ENCODE results near the gene CRADD.
"Not testable (repeated sequence)": the region's sequence is repeated elsewhere in the genome, so short reads cannot be mapped to it uniquely, and the experiment has no call there.

Gene CRADD

DNA sequence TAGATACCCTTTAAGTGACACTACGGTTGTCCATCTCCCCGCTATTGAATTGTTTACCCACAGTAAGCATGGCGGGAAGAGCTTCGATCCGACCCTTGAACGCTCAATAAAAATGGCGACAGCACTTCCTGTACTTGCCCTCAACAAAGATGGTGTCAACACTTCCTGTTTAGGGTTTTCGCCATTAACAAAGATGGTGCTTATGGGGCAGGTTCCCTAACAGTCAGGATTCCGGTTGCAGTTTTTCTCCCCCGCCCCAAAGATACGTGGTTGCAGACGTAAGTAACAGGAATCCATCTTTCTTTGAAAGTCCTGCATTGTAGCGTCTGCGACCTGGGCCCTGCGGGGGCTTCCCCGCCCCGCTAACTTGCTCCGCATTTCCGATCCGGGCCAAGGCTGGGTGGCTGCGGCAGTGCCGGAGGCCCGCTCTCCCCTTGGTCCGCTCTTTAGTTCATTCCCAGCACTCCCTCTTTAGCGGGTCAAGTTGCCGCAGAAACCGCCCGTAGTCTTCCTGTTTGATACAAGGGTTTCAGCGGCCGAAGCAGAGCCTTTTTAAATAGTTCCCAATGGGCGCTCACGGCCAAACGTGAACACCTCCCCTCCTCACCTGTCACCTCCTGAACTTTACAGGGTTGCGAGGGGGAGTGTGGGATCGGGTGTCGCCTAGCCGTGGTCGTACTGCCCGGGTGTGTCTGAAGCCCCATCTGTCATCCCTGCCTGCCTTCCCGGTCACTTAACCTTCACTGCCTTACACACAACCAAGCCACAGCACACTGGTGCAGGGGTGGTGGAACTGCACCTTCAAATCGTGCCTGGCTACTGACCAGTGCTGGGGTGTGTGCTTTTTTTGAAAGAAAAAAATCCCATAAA lies at the start of gene CRADD:
Gene CRADD (plus strand): TSS at position 181 of the 870 bp plus-strand sequence.
- peak; percentile 93 to 98 (median 98) for DNase-seq

DNA sequence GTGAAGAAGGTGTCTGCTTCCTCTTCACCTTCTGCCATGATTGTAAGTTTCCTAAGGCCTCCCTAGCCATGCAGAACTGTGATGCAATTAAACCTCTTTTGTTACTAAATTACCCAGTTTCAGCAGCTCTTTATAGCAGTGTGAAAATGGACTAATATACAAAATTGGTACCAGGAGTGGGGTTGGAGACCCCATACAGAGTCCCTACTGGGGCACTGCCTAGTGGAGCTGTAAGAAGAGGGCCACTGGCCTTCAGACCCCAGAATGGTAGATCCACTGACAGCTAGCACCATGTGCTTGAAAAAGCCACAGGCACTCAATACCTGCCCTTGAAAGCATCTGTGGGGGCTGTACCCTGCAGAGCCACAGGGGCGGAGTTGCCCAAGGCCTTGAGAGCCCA lies 44.8 kb upstream of the CRADD start:
- DNase-seq: no peak

DNA sequence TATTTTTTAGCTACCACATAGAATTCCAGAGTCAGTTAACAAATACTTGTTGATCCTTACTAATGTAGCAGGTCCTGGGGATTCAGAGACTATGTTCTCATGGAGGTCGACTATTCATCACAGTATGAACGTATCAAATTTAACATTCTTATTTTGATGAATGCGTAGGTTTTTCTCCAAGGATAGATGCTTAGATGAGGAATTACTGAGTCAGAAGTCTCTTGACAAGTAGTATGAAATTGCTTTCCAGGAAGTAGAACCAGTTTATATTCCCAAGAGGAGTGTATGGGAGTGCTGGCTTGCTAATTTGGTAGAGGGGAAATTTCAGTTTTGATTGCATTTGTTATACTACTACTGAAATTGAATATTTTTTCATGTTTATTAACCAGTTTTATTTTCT lies 42.8 kb upstream of the CRADD start:
- no peak for DNase-seq

DNA sequence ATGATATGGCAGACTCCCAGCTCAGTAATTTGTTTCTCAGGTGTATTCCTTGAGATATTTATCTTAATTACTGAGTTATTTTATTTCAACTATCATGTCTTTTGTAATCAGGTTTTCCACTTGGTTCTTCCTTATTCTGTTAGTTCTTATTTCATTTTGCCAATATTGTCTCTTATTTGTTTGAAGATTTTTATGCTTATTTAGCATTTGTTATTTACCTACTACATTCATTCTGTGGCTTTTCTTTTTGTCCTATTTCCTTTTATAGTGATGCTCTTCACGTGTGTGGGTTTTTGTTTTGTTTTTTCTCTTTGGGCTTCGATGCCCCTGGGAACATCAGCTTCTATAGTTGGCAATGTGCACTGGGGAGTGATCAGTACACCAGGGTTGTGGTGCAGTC lies 40.5 kb upstream of the CRADD start:
- no peak for DNase-seq

DNA sequence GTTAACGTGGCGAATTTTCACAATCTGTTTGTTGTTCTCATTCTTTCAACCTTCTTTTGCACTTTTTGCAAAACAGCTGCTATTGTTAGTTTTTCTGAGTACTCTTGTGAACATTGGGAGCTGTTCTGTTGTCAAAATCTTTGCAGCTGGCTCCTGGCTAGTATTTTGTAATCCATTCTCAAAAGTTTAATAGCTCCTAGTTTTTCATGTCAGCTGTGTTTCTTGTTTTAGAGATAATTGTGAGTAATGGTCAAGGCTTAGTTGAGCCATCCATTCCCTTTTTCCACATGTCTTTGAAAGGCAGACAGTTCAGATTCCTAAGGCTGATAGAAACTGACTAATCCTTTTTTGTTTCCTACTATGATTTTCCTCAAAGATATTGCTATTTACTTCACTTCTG lies 39.1 kb upstream of the CRADD start:
- DNase-seq: no peak

DNA sequence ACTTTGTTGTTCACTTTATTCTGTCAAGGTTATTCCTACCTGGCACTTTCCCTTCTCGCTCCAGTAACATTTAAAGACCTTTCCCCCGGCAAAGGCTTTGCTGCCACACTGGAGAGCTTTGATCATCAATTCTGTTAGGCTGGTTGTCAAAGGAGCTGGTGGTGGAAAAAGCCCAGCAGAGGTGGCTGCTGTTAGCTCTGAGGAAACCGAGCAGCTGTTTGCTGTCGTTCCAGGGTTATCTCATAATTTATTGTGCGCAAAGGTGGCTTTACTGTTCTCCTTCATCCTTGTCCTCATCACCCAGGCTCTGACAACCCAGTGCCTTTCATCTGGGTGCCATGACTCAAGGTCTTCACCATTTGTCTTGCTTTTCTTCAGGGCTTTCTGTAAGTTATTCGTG lies 38.2 kb upstream of the CRADD start:
- no peak for DNase-seq

DNA sequence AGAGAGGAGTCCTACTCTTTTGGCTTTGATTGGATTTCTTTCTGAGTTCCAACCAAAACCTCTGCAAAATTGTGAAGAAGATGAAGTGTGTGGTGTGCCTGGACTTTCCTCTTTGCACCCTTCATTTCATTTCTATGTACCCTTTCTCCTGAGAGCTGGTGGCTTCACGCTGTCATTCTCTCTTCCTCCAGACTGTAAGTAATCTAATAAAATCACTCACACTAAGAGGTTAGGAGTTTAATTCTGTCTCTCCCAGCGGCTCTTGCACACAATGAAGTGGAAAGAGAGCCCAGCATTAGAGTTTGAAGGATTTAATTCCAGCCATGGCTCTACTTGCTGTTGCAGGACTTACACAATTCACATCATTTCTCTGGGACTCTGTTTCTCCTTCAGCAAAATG lies 37.8 kb upstream of the CRADD start:
- no peak for DNase-seq

DNA sequence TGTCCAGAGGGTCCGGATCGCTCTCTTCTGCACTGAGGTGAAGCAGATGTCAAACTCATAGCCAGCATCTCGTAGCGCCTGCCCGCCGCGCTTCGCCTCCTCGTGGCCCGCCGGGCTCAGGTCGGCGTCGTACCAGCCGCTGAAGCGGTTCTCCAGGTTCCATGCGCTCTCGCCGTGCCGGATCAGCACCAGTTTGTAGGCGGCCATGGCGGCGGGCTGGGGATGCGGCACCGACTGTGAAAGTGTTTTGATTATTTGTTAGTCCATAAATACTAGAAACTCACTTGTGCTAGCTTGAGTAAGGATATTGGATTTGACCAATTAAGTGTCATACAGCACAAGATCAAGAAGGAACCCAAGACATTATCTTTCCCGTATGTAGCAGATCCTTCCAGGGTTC lies 35.8 kb upstream of the CRADD start:
- DNase-seq: not testable (repeated sequence)

DNA sequence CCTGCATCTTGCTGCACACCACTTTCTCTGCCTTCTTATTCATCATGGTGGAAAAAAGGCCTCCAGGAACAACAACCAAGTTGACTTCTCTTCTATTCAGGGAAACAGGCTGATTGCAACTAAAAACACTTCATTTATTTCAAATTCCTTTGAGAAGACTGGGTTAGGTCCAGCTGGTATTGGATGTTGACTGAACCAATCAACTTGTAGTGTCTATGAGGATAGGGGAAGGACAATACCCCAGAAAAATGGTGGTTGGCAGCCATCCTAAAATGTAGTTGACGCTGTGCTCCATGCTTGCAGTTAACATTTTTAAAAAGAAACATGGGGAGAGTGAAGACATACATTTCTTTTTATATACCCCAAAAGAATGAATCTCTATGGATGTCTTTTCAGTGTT lies 34.4 kb upstream of the CRADD start:
- DNase-seq: no peak

DNA sequence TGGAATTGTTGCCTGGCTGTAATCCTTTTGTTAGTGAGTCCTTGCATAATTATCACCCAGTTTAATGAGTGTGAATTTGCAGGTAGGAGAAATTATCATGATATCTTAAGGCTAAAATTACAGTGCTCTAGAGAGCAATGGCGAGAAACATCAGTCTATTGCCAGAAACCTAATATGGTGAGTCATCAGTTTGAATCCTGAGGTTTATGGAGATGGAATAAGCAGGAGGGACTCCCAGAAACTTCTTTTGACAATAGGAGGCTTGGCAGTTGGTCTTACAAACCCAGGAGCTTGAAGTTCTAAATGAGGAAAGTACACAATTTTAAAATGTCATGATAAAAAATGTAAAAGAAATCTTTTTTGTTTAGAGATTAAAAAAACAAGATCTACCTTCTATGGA lies 31.5 kb upstream of the CRADD start:
- DNase-seq: no peak

DNA sequence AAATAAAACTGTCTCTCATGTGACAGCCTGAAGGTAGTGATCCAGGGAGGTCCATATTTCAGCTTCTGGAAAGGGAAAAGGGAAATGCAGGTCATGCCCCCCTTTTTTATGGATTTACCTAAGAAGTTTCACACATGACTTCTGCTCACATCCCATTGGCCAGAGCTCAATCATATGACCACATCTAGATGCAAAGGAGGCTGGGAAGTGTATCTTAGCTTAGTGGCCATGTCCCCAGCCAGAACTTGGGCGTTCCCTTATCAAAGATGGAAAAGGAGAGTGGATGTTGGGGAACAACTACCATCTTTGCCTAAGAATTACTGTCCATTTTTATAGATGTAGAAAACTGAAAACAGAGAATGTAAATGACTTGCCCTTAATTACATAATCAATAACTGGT lies 26.5 kb upstream of the CRADD start:
- DNase-seq: no peak

DNA sequence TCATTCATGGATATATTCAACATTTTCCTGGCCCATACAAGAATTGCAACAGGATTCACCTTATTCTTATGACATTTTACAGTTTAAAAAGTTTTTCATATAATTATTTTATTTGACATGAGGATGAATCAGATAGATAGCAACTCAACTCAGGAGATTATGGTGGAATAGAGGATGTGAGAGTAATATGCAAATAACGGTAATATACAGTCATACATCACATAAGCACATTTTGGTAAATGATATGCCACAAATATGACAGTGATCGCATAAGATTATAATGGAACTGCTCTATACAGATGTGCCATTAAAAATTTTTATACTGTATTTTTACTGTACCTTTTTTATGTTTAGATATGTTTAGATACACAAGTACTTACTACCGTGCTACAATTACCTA lies 24.1 kb upstream of the CRADD start:
- no peak for DNase-seq

DNA sequence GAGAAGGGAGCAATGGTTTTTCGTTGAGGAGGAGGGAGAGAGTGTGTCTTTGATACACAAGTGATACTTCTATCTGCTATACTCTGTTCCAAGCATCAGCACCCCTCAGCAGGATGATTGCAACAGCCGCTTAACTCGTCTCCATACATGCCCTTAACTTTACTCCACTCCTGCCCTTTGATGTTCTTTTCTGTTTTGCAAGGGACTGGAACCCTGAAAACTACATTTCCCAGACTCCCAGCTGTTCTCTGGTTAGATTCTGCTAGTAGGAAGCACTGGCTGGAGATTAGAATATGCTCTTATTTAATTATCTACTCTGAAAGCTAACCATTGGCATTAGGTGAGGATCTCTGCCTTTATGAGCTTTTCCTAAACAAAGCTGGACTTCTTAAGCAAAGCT lies 23.5 kb upstream of the CRADD start:
- no peak for DNase-seq

DNA sequence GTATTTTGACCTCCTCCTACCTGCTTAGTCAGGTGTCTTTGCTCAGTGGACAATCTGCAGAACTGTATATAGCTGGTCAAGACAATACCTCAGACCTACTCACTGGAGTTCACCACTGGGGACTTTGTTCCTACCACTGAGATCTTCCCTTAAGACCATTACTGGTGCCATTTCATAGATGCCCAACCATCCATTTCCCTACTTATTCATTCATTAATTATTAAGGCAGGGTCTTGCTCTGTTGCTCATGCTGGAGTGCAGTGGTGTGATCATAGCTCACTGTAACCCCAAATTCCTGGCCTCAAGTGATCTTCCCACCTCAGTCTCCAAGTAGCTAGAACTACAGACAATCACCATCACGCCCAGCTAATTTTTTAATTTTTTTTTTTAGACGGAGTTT lies 22.8 kb upstream of the CRADD start:
- DNase-seq: no peak

DNA sequence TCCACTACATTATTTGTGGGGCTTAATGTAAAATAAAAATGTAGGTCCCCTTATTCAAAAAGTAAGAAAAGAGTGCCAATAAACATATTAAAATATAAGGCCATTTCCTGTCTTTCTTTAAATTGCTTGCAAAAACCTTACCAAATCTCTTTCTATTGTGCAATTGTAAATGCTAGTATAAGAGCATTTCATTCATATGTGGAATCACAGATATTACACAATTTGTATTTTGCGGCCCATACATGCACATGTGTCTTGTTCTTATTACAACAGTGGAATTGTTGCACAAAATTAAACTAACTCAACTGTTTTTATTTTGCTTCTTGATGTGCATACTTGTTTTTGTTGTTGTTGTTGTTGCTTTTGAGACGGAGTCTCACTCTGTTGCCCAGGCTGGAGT lies 20.1 kb upstream of the CRADD start:
- peak in 2 of 3 donors; percentile 42 to 49 for DNase-seq

DNA sequence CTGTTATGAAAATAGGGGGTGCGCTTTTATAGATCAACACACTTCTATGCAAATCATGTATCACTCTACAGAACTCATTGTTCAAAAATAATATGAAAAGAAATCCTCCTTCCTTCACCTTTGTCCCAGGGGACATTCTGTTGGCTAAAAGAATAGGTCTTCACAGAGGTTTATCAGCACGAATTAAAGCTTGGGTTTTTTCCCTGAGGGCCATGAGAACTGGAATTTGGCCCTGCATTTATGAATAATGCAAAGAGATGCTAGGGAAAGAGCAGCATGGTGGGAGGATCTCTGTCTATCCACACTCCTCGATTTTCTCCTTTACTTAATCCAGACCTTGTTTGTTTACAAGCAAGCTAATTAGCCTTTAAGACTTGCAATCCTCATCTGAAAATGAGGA lies 16.2 kb upstream of the CRADD start:
- DNase-seq: no peak

DNA sequence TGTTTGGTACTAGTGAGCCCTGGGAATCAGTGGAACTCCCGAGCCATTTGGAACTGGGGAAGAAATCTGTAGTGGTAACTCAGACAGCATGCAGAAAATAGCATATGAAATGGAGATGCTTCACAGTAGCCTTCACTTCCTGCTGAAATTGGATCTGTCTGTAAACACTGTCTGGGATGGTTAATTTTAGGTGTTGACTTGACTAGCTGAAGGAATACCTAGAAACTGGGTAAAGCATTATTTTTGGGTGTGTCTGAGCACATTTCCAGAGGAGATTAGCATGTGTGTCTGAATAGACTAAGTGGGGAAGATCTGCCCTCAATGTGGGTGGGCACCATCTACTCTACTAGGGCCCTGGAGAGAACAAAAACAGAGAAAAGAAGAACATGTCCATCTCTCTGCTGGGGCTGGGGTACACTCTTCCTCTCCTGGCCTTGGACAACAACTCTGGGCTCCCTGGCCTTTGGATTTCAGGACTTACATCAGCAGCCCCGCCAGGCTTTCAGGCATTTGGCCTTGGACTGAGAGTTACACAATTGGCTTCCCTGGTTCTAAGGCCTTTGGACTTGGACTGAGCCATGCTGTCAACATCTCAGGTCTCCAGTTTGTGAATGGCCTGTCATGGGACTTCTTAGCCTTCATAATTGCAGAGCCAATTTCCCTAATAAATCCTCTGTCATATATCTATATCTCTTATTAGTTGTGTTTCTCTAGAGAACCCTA lies 14.0 kb upstream of the CRADD start:
- DNase-seq: no peak

DNA sequence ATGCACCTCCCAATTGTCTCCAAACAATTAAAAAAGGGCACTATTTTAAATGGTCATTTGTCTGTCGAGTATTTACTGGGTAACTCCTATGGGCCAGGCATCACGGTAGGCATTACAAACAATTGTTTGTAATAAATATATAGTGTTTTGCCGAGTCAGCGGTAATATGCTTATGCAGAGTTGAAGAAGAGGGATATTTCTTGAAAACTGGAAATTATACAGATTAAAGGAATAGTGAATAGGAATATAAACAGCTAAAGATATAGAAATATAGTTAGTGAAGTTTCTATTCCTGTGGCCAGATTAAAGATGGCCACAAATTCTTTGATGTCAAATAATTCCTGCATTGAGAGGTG lies 13.5 kb upstream of the CRADD start:
- no peak for DNase-seq

DNA sequence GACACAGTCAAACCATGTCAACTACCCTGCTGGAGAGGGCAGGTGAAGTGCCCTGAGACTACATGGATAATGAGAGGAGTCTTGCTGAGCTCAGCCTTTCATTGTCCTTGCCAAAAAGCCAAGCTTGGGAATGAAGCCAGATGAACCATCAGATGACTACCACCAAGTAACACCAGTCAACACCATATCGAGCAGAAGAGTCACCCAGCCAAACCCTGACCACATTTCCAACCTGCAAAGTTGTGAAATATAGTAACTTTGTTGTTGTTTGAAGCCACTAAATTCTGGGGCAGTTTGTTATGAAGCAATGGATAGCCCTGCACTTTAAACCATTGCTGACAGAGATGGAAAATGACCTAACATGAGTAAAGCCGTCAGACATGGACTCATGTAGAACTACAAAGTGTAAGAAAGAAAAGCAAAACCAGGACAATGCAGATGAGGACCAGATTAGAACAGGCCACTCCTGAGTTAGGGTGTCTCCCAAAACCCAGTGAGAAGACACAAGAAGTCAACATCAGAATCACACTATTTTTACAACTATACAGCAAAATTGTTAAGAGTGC lies 12.5 kb upstream of the CRADD start:
- no peak for DNase-seq

DNA sequence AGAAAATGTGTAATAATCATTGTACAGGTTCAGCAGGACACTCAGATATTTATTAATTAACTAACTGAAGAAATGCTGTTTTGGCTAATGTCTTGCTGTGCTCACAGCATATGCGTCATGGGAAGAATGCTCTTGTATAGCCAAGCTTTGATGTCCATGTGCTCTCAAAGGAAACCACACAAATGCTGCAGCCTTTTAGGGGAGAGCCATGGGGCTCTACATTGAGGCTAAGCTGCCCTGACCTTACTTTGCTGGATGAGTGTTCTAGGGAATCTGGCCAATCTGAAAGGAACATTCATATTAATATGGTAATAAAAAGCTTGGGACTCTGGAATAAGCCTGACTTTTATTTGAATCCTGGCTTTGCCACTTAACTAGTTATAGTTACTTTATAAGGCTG lies 9.5 kb upstream of the CRADD start:
- no peak for DNase-seq

DNA sequence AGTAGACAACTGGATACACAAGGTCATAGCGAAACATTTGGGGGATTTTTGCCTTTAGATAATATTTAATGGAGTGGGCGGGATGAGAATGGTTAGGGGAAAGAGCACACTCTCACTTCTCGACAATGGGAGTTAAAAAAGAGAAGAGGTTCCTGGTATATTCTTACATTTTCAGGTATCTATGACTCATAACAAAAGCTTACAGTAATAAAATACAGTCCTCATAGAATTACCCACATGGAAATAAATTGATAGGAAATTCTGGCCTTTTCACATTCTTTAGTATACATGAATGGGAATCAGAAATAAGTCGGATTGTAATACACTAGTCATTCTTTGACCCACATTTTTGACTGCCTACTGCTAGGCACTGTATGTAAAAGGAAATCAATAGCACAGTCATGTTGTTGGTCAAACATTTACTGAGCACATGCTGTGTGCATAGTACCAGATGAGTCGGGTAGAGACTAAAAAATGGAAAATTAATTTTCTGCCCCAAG lies 8.2 kb upstream of the CRADD start:
- no peak for DNase-seq

DNA sequence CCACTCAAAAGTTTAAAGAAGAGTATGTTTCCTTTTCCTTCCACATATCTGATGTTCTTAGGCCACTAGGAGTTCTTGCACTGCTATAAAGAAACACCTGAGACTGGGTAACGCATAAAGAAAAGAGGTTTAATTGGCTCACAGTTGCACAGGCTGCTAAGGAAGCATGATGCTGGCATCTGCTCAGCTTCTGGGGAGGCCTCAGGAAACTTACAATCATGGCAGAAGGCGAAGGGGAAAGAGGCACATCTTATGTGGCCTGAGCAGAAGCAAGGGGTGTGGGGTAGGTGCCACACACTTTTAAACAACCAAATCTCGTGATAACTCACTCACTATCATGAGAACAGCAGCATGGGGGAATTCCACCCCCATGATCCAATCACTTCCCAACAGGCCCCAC lies 7.7 kb upstream of the CRADD start:
- DNase-seq: no peak

DNA sequence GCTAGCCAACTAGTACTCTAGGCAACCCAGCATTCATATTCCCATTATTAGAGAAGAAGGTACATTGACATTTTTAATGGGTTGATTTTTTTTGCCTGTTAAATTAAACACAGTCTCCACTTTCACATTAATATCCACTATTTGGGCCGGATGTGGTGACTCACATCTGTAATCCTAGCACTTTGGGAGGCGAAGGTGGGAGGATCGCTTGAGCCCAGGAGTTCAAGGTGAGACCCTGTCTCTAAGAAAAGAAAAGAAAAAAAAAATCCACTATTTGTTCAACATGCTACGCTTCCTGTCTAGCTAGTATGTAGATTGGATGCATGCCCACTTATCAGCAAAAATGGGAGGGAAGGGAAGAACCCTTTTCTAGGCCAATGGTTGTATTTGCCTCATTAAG lies 7.1 kb upstream of the CRADD start:
- DNase-seq: no peak

DNA sequence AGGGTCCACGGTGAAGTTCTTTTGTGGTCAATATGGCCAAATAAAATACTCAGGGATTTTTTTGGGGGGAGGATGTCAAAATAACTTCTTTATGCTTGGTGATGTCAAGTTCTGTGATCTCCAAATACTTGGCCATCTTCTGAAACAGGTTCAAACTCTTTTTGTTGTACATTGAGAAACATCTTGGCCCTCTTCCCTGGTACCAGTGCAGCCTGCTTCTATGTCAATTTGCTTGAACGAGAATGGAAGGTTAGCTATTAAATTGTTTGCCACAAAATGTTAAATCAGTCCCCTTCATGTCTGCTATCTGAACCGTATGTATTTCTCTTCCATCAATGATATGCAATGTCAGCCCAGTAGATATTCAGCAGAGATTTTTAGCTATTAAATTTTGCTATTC lies 6.1 kb upstream of the CRADD start:
- DNase-seq: no peak

Measured in suppressor macrophage treated with lipopolysaccharide for 1 hour (primary cell).